HG03571 (cell line): ENCODE results near the gene CXCL14.

Source experiments
- ATAC-seq: cut with Tn5 transposase; IDR thresholded peaks from one replicate; pipeline ENCODE4 v1.9.1; 2021; ENCODE audit not compliant: unreplicated experiment

CXCL14 gene

DNA sequence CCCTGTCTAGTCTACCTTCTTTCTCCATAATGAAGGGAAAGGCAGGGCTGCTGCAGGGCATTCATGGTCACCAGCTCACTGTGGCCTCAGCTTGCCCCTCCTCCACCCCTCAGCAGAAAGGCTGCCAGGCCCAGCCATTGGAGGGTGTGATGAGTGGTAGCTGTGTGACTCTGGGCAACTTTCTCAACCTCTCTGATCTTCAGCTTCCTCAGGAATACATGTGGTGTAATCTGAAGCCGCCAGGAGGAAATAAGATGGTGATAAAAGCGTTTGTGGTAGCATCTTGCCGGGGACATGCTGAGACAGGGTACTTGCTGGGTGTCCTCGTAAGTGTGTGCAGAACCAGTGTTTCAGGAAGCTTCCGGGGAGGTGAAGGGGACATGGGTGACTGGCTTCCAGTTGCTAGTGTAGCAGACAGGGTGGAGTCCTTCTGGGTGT, 9.8 kb downstream of the CXCL14 start:
- no peak for ATAC-seq

DNA sequence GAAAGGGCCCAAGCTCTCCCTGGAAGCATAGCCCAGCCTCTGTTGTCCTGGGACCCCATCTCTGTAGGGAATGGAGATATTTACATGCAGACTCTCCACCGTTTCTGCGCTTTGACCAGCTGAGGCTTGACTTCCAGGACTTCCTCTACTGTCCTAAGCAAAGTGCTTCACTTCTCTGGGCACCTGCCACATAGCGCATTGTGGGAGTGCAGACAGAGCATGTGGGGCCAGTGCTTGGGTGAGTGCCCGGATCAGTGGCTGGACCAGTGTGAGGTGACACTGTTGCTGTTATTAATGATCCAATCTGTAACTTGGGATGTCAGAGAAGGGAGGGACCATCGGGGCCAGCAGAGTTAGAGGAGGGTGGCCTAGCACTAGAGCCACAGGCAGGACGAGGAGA, 10.5 kb downstream of the CXCL14 start:
- ATAC-seq = no peak

DNA sequence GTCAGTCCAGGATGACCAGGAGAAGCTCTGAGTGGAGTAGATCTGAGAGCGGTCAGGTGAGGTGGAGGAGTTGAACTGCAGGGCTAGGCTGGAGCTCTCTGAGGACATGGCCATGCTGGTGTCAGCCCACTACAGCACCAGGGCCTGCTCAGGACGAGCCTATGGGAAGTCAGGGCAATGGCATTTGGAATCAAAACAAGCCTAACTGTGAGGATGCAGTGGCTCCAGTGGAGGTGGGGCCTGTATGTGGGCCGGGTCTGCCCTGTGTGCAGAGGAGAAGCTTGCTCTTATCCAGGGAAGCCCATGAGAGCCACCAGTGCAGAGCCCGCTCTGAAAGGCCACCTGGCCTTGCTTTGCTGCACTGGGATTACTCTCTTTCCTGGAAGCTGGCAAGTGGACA, 11.1 kb downstream of the CXCL14 start:
- ATAC-seq = no peak

DNA sequence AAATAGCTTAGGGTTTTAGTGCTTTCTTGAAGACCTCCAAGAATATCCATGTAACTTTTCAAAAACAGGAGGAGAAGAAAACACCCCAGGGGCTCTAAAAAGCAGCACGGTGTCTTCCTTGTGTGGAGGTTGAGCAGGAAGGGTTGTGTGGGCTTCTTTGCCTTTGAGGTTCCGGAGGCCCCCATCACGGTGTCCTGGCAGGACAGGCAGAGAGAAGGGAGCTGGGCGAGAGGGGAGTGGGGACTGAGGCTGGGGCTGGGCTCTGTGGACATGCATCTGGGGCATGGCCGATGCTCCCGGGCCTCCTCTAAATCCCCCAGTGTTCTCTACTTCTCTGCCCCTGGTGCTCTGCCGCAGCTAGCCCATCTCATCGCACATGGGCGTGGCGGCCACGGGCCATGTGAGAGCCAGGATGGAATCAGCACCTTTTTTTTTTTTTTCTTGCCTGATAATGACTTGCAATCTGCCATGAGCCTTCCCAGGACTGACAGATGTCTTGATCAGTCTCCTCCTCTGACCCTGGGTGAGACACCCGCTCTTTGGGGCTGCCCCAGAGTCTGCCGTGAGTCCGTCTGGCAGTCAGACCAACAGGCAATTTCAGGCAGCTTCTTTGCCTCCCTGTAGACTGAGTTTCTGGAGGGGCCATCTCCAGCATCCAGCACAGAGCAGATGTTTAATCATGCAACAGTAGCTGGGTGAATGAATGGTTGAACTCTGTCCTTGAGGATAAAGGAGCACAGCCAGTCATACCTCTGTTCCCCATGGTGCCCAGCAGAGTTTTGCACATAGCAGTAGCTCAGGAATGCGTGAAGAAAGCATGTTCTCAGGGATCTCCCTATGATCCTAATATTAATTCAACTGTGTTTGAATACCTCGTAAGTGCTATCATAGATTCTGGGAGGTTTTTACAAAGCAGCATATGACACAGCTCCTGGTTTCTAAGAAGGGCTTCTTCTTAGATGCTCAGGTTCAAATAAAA, 12.1 kb downstream of the CXCL14 start:
- no peak for ATAC-seq

DNA sequence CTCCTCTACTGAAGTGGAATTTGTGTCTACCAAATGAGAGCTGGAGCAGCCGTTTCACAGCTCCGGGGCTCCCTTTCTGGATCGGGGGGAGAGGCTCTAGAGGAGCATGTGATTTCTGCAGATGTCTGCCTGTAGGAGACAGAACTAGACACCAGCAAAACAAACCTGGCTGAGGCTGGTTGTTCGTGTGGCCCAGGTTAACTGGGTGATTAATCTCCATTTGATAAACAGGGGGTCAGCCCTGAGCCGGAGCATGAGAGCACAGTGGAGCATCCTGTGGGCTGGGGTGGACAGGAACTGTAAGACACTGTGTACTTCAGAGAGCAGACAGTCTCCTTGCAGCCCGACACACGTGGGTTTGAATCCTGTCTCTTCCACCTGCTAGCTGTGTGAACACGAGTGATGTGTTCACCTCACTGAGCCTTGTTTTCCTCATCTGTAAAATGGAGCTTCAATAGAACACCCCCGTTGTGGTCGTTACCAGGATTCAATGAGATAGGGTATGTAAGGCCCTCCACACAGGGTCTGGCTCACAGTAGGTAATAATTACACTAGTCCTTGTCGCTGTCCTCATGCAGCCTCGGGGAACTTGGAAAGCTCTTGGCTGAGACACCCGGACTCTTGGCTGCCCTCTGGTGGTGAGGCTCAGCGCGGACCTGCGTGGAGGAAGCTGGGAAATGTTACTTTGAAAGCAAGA, 12.9 kb downstream of the CXCL14 start:
- ATAC-seq = peak; percentile 65

DNA sequence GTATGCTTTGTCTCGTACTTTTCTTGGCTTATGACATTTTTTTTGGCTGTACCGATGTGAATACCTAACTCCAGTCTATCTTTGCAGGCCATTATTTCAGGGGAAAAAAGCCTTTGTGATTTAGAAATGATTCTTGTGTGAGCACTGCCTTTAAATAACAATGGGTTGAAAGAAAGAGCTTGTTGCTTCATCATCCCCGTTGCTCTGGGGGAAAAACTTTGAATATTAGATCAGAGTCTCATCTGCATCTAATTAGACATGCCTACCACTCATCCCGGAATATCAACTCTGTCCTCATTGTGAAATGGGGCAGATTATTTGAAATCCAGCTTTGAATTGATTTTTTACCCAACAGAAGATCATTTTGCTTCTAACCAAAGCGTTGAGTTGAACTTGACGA, 13.5 kb downstream of the CXCL14 start:
- no peak for ATAC-seq

DNA sequence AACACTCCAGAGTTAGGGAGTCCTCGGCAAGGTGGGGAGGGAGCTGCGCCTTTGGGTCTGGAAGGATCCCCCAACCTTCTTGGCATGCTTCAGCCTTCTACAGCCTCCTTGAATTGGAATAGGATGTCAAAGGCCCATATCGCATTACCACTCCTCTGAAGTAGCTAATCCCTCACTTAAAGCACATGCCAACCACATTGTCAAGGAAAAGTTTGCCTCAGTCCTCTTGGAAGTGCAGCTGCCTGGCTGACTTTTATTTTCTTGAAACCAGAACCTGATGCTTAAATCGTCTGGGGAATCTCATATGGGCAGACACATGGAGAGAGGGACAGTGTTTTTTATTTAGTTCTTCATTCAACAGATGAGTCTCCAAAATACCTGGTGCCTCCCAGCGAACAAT, 14.5 kb downstream of the CXCL14 start:
- ATAC-seq = no peak

DNA sequence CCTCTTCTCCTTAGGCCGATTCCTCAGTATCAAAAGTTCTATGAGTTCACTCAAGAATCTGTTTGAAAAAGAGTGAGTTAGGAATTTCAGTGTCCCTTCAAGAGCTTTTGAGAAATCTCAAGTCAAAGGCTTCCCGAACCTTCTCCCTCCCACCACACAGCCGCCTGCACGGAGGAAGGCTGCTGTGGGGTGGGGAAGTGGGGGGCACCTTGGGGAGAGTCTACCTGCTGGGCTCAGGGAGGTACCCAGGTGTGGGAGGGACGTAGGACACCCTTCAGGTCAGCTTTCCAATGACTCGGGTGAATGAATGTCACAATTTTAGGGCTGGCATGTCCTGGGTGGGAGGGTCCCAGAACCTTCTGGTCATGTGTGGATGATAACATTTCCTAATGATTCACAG, 17.5 kb downstream of the CXCL14 start:
- no peak for ATAC-seq

DNA sequence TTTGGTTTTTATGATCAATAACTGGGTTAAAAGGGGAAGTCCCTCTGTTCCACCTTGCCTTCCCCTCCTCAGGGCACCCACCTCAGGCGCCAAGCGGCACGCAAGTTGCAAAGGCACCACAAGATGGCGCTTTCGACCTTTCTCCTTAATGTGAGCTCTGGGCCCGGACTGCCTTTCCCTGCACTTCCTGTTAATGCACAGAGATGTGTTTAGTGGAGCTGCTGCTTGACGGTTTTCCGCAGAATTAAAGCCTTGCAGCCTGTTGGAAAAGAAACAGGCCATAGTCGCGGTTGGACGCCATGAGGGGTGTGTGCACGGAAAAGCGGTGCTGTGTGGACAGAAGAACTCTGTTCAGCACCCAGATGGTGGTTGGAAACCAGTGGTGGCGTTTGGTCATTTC, 17.9 kb downstream of the CXCL14 start:
- ATAC-seq = peak; percentile 83

DNA sequence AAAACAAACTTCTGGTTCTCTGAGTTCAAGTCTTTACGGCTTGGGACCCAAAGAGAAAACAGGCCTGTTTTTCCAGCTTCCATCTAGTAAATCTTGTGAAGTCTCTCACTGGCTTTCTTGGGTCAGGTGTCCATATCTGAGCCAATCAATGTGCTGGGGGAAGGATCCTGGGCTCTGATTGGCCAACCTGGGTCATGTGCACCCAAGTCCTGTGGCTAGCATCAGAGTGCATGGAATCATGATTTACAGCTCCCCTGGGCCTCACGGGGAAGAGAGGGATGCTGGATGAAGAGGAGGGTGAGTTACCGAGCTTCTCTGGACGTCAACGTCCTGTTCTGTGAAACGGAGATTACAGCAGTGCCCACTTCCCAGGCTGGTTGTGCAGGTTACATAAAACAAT, 19.4 kb downstream of the CXCL14 start:
- ATAC-seq = no peak

DNA sequence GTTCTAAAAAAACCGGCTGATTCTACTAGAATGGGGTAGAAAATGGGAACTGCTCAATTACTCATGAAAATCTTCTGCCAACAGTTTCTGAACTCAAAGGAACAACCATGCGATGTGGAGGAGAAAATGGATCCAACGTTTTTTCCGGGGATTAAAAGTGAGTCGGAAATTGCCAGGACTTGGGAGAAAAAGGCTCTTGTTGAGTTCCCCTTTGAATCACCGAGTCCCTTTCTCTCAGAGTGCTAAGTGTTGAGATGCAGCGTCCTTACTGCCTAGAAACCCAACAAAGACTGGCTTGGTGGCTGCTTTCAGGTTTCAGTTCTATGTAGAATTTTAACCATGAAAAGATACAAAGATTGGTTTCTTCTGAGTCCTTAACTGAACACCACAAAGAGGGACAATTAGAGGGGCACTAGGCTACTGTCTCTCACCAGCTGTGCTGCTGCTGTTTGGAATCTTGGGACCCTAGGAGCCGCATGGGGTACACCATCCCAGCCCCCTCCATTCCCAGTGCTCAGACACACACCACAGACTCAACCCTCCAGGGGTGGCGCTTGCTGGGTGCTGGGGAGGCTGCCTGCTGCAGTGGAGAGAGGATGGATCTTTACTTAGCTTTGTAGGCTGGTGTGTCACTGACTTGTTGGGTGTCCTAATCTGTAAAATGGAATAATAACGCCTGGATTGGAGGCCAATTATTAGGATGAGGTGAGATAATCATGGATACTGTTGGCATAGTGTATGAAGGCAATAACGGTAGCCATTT, 21.5 kb downstream of the CXCL14 start:
- no peak for ATAC-seq

DNA sequence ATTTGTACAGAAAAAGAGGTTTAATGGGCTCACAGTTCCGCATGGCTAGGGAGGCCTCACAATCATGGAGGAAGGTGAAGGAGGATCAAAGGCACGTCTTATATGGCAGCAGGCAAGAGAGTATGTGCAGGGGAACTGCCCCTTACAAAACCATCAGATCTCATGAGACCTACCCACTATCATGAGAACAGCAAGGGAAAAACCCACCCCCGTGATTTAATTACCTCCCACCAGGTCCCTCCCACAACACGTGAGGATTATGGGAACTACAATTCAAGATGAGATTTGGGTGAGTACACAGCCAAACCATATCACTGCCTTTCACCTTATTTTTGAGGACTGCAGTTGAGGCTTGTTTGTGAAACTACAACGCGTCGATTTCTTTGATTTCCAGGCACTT, 22.2 kb downstream of the CXCL14 start:
- no peak for ATAC-seq

DNA sequence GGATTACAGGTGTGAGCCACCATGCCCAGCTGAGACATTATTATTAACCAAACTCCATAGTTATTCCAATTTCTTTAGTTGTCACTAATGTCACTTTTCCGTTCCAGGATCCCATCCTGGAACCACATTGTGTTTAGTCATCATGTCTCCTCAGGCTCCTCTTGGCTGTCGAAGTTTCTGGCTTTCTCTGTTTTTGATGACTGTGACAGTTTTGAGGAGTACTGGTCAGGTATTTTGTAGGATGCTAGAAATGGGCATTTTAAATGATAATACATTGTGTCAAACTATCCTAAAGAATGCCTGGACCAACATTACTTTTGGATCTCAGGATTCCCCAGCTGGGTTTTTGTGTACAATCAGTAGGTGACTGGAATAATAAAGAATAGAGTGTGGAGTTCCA, 23.3 kb downstream of the CXCL14 start:
- no peak for ATAC-seq

DNA sequence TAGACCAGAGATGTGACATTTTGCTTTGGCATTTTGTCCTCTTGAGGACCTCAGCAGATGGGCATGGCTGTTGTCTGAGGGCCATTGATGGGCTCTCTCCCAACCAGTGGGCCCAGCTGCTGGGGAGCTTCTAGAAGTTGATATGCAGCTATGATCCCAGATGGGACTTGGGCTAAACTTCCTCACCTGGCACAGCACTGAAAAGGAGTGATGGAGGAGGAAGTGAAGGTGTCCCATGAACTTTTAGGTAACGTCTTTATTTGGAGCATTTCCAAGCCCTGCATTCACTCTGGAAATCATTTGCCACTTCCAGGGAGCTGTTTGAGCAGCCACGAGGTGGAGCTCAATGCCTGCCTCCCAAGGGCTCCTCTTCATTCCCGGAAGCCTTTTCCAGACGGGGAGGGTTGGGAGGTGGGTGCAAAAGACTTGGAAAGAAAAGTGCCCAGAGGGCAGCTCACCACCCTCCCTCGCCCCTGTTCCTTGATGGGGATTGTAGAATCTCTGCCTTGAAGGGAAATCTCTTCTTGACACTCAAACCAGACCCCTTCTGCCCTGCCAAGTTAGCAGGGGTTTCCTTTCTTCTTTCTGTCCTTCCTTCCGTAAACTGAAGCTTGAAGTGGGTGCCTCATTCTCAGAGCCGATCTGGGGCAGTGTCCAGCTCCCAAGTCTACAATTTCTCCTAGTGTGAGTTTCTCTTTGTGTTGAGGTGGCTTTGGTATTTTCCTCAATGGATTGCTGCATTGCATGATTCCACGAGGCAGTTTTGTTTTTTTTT, 24.9 kb downstream of the CXCL14 start:
- no peak for ATAC-seq

DNA sequence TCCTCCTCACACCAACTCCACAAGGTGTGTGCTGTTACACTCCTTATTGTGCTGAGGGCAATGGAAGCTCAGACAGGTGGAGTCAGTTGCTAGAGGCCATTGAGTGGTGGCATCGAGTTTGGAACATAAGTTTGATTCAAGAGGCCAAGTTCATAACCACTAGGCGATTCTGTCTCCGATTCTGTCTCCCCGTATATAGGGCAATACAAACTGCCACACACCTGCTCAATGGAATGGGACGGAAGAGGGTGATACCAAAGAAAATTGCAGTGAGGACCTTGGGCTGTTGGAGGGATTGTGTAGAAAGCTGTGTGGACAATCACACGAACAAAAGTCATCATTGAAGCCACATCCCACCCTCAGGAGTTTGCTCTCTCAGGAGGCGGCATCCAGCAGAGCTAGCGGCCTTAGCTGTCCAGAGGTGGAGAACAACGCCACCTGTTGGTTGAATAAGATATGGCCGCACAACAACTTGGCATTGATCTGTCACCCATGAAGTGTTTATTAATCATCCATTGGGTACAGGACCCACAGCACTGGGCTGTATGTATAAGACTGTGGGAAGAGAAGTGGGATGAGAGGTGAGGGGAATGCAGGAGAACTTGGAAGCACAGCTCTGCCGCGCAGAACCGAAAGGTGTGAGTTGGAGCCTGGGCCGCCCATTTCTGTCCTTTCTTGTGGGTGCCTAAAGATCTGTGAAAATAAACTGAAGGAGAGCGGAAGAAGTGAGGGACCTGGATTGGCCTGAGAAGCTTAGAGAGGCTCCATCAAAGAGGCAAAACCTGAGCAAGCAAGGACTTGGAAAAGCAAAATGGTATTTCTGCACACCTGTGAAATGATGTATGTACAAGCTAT, 27.0 kb downstream of the CXCL14 start:
- ATAC-seq = peak; percentile 71

DNA sequence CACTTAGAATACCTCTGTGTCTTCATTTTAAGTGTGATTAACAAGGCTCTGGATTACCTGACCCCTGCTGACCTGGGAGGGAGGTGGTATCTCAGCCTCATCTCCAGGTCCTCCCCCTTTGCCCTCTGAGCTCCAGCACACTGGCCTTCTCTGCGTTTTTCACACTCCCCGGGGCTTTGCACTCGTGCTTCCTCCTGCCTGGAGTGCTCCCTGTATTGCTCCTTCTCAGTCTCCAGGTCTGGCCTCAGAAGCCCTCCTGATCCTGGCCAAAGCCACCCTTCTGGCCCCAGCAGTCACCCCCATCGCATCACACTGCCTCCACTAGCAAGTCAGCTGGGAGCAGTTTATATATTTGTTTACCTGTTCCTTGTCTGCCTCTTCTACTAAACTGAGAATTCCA, 29.4 kb downstream of the CXCL14 start:
- ATAC-seq = no peak

DNA sequence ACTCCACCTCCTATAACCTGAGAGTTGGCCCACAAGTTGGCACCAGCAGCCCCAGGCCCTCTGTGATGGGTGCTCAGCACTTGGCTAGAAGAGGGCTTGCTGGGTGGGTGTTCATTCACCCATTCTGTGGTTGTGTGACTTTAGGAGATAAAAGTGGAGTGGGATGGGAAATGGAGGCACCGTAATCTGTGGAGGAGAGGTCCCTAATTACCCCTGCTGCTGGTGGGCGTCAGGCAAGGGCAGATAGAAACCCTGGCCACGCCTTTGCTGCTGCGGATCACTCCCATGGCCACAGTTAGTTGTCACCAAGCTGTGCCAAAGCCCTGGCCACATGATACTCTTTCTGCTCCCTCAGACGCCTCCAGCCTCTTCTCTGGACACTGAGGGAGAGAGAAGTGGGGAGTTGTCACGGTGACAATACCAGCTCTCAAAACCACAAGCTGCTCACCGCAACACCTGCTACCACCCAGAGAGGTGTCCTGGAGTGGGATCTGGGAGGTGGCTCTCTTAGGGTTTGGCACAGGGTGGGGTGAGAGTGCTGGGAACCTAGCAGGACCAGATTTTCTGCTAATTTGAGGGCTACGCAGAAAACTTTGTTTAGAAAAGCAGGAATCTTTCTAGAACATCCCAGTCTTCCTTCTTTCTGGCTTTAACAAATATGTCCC, 31.1 kb downstream of the CXCL14 start:
- ATAC-seq = no peak

DNA sequence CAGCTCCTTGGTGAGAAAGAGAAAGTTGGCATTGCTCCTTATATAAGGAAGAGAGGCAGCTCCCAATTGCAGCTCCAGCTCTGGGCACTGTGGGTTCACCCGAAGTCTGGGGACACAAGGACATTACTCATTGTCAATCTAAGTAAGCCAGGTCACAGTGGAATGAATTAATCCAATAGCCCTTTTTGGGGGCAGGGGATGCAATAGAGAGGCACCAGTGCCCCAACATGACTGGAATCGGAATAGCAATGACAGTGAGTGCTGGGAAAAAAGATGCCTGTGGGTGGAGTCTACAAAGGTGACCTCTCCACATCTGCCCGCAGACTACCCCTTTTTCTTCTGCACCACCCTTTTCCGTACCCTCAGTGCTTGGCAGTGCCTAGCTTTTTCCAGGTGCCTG, 31.9 kb downstream of the CXCL14 start:
- no peak for ATAC-seq

DNA sequence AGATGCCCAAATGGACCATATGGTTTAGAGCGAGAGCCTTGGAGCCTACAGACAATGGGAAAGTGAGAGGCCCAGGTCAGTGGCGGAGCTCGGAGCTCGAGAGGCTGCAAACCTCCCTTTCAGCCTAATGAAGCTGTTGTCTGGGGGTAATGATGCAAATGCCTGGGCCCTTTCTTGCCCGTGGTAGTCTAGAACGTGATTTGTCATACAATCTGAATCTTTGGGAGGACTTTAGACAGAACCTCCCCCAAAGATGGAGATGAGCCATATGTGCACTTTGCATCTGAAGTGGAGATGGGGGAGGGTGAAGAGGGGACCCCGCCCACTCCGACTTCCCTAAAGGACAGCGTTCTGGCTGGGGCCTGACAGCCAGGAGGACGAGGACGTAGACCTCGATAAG, 32.7 kb downstream of the CXCL14 start:
- ATAC-seq = no peak
